RKO (cell line): ENCODE results near the gene BRMS1.
"Not testable (repeated sequence)": the region's sequence is repeated elsewhere in the genome, so short reads cannot be mapped to it uniquely, and the experiment has no call there.

Experiments
- DNase-seq: peaks from one replicate; pipeline ENCODE4 v3.0.0-alpha.2; 2016; ENCODE audit warnings: low spot score

Gene BRMS1

GRCh38 chr11:66344550-66345315 is at the start of gene BRMS1:
BRMS1 (minus strand) TSS chr11:66345104; CDS start chr11:66342234, 2,870 bp downstream.
- DNase-seq, result peak; percentile 97

DNA sequence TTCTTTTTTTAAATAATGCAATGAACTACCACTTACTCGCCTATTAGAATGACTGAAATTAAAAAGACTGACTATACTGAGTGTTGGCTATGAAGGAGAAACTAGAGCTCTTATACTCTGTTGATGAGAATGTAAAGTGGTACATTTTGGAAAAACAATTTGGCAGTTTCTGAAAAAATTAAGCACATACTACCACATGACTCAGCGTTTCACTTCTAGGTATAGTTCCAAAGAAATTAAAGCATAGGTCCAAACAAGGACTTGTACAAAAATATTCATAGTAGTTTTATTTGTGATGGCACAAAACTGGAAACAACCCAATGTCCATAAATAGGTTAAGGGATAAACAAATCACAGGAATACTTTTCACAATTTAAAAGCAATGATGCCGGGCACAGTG is 49.0 kb upstream of the BRMS1 start:
- no peak for DNase-seq

- no peak for DNase-seq
Observed at GRCh38 chr11:66391322-66391721, 46.4 kb upstream of the BRMS1 start.

GRCh38 chr11:66388780-66389386 is 44.0 kb upstream of the BRMS1 start:
- peak; percentile 49 for DNase-seq

DNA sequence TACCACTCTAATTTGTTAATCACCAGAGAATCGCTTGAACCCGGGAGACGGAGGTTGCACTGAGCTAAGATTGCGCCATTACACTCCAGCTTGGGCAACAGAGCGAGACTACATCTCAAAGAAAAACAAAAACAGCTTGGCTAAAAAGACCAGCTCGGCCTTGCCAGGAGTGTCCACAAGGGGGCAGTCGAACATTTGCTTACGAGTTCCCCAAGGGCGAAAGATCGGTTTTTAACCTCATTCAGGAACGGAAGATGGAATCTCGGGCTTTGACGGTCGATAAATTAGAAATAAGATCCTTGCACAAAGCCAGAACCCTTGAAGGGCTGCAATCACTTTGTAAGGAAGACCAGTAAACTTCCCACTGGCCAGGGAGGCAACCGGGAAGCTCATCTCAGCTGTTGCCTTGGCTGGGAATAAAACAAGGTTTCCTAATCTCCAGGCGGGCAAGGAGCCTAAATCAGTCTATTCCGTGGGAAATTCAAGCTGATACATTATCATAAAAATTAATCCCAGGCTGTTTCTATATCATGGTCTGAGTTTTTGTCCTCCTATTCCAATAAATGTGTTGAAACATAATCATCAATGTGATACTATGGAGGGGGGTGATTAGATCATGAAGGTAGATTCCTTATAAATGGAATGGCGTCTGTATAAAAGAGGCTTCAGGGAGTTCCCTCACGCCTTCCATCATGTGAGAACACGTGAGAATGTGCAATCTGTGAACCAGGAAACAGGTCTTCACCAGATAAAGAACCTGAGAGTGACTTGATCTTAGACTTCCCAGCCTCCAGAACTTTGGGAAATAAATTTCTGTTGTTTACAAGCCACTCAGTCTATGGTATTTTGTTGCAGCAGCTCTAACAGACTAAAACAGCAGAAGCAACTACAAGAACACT is 41.5 kb upstream of the BRMS1 start:
- peak; percentile 81 for DNase-seq

GRCh38 chr11:66384316-66384715 is 39.4 kb upstream of the BRMS1 start:
- DNase-seq, result not testable (repeated sequence)

DNA sequence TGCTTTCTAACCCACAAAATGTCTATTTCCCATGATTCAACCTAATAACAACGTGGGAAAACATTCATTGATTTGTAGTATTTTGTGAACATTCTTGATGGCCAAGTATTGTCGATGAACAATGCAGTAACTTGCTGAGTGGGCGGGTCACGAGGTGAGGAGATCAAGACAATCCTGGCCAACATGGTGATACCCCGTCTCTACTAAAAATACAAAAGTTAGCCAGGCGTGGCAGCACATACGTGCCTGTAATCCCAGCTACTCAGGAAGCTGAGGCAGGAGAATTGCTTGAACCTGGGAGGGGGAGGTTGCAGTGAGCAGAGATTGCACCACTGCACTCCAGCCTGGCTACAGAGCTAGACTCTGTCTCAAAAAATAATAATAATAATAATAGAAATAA is 35.4 kb upstream of the BRMS1 start:
- DNase-seq, result peak; percentile 22

GRCh38 chr11:66373690-66374287 is 28.9 kb upstream of the BRMS1 start:
- DNase-seq, result not testable (repeated sequence)

GRCh38 chr11:66373265-66373664 is 28.4 kb upstream of the BRMS1 start:
- no peak for DNase-seq

DNA sequence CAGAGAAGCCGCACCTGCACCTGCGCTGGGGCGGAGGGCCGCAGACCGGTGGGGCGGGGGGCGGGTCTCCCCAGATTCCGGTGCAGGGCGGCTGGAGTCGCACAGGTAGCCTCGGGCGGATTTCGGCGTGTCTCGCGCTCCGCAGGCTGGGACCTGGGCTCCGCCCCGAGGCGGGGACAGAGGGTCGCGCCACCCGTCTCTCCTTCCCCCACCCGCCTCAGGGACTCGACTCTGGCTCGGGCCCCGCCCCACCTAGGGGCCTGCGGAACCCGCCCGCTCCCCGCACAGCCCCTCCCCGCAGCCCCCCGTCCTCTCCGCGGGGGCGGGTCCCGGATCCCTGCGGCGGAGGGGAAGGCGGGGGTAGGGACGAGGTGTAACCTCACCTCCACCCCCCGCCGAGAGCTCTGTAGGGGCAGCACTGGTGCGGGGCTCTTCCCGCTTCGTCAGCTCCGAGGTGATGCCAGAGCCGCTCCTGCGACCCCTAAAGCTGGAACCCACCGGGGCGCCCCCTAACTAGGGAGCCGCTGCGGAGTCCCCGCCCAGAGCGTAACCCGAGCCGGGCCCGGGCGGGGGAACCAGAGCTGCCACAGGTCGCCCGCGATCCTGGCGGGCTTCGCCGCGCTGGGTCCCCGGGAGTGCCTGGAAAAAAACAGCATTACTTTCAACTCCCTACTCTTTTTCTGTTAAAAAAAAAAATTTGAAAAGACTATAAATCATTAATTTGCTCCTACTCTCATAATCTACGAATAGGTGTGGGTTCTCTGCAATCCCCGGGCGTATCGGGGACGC is 26.9 kb upstream of the BRMS1 start, which contains the start of gene SLC29A2:
Gene SLC29A2 (minus strand): TSS at position 134 of the 789 bp plus-strand sequence. CDS start 169 bp downstream, outside the sequence.
- DNase-seq, result peak; percentile 45

DNA sequence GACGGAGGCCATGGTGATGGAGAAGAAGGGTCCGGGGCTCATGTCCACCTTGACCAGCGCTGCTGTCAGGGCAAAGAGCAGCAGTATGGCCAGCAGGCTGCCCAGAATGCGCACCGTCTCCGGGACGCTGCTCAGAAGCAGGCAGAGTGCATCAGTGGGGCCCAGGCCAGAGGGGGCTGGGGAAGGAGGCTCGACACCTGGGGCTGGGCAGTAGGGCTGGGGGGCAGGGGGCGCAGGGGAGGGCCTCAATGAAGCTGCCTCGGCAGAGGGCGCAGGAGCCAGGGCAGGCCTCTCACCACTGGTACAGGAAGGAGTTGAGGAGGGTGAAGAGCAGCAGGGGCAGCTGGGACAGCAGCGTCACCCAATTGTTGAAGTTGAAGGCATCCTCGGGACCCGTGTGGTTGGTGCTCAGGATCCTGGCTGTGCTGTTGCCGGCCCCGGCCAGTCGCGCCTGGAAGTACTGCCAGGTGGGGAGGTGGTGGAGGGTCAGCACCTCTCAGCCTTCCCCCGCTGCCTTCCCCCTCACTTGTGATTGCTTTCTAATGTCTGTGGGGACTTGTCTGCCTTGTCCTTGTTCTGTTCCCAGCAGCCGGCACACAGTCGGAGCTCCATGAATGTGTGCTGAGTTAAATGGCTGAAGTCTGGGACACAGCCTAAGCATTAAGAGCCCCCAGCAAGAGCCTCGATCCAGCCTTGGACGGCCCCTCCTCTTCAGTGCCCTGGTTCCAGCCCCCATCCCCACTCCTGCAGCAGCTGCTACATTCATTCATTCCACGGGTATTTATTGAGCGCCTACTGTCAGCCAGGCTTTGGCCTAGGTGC is 24.4 kb upstream of the BRMS1 start:
- DNase-seq, result no peak

DNA sequence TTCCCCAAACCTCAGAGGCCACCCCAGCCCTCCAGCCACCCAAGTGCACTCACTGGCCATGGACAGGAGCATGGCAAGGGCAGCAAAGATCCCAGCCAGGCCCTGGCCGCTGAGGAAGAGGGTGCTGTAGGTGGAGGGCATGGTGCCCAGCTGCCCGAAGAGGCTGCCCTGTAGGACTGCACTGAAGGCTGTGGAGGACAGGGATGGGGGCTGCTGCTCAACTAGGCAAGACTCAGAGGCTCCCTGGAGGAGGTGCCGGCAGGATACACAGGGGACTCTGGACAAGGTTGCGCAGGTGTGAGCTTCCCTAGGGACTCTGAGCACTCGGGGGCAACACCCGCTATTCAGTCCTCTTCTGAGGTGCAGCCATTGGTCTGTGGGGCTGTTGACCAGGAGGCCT is 23.6 kb upstream of the BRMS1 start:
- DNase-seq, result no peak

DNA sequence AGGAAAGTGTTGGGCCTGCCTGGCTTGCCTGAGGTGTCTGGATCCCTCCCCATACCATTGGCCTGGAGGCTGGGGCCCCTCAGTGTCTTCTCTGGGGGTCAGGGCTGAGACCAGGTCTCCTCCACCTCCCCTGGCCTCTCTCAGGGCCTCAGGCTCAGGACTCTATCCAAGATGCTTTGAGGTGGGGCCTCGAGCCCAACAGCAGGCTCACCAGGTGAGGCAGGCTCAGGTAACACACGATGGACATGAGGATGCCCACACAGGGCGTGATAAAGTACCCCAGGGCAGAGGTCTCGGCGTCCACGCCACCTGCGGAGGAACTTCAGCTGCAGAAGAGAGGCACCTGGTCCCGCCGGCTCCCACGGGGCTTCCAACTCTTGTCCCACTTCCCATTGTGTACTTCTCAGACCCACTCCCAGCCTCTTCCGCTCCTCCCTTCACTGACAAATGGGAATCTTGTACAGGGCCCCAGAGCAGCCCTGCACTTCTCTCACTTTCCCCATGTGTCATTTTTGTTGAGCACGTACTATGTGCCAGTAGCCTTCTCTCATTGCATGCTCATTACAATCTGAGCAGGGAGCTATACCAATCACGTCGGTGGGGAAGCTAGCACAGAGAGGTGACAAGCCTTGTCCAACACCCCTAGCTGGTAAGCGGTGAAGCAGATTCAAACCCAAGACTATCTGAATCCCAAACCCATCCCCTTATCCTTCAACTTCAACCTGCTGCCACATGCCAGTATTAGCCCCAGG is 22.8 kb upstream of the BRMS1 start:
- no peak for DNase-seq

DNA sequence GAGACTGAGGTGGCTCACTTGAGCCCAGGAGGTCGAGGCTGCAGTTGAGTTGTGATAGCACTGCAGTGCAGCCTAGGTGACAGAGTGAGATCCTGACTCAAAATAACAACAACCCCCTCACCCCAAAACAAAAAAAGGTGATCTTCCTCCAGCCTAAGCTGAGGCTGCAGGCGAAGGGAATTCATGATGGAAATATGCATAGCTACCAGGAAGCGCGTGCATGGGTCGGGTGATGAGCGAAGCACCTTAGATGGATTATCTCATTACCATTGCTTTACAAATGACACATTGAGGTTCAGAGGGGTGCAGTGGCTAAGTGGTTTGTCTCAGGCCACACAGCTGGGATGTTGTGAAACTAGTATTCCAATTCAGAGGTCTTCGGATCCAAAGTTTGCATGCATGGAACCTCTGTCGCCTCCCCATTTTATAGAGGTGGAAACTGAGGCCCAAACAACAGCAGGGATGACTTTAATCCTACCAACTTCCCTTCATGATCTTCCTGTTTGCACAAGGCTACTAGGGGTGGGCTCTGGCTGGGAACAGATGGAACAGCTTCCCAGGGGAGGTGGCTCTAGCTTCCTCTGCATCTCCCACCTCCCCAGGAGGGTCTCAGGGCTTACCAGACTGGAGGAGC is 22.1 kb upstream of the BRMS1 start:
- no peak for DNase-seq

DNA sequence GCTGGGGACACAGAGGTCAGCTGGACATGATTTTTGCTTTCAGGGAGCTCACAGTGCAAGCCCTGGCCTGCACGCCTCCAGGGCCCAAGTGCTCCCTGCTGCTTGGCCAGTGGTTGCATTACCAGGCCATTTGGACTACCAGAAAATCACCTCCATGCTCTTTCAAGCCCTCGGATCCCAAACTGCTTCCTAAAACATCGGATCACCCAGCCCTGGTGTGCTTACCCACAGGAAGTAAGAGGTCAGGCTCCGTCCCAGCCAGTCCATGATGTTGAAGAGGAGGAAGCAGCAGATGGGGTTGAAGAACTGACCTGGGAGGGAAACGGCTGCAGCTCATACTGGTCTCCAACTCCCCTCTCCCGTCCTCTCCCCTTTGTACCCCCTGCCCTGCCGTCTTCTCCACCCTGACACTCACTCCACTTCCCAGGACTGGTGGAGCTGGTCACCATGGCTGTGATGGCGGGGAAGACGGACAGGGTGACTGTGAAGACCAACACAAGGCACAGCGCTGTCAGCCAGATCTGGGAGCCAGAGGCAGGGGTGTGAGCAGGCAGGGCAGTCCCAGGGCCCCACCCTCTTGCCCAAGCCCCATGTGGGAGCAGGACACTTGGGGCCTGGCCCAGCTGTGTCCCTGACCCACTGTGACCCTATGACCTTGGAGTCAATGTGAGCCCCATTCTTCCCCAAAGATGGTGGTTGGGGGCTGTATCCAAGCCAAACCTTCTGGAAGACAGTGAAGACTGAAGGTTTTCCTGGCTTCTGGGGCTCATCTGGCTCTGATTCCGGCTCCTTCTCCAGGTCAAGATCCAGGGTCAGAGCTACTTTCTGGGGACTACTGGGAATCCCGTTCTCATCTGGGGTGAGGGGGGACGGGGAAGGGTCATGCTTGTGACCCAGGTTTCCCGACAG is 21.1 kb upstream of the BRMS1 start:
- DNase-seq, result no peak

GRCh38 chr11:66365166-66365565 is 20.3 kb upstream of the BRMS1 start:
- DNase-seq, result no peak

- no peak for DNase-seq
Observed at GRCh38 chr11:66363805-66364535, 19.1 kb upstream of the BRMS1 start.
